Cardiac septum (tissue), 1 donor: Measurements from ENCODE around the gene NLGN3. TPM values are rescaled to one million over a fixed set of nuclear protein-coding genes. Genes with fewer than 3 reads are reported as not detected.

Experiments
- DNase-seq: peaks from one replicate; pipeline ENCODE4 v3.0.0-alpha.2; 2020; ENCODE audit warnings: low spot score
- intact Hi-C: fragments of 100-400 bp; cut with DNase I; formaldehyde crosslinking; loops from one replicate; pipeline ENCODE4 v1.14.0; 2022
- total RNA-seq: library from RNA; stranded (reverse); fragmentation: NEBNext Ultra II Directional; extraction: Animal tissue kit (Norgen Biotek cat#: 25700); gene quantifications from one replicate; pipeline ENCODE4 v1.2.1, GENCODE V29; 2021
- donor health status: DM: no; HTN: no; CAD: no.

Gene NLGN3
- total RNA-seq, 1 donor from 2014 or later = 0.67 TPM

GRCh38 chrX:71111921-71112431 lies 32.7 kb upstream of the NLGN3 start:
- intact Hi-C loops = no loop called here
- no peak for DNase-seq

GRCh38 chrX:71117358-71117757 lies 27.3 kb upstream of the NLGN3 start:
- no peak for DNase-seq
- intact Hi-C loops = no loop called here

- intact Hi-C loops = no loop called here
- DNase-seq = peak; percentile 92
Measured at GRCh38 chrX:71118032-71118984, 26.3 kb upstream of the NLGN3 start, which contains the start of gene MED12. MED12 (plus strand) TSS chrX:71118596; CDS start chrX:71118755, 159 bp downstream.

- DNase-seq = no peak
- intact Hi-C loops = no loop called here
Measured at GRCh38 chrX:71118985-71119535, 25.6 kb upstream of the NLGN3 start.

GRCh38 chrX:71128166-71128833 lies 16.3 kb upstream of the NLGN3 start:
- intact Hi-C loops = no loop called here
- no peak for DNase-seq

GRCh38 chrX:71128915-71129765 lies 15.5 kb upstream of the NLGN3 start:
- intact Hi-C loops = no loop called here
- peak; percentile 87 for DNase-seq

GRCh38 chrX:71131510-71131909 lies 13.1 kb upstream of the NLGN3 start:
- no peak for DNase-seq
- intact Hi-C loops = loop anchor here (5.0 kb wide), 1 partner anchor 34 kb away; the partner anchor contains the start of gene FOXO4

GRCh38 chrX:71140440-71140839 lies 4.2 kb upstream of the NLGN3 start:
- intact Hi-C loops = no loop called here
- no peak for DNase-seq

GRCh38 chrX:71143508-71143907 lies 1.1 kb upstream of the NLGN3 start:
- DNase-seq = no peak
- intact Hi-C loops = no loop called here

- intact Hi-C loops = no loop called here
- DNase-seq = no peak
Measured at GRCh38 chrX:71147496-71148277, 3.0 kb downstream of the NLGN3 start.

- intact Hi-C loops = no loop called here
- DNase-seq = no peak
Measured at GRCh38 chrX:71148278-71148663, 3.6 kb downstream of the NLGN3 start.

- no peak for DNase-seq
- intact Hi-C loops = no loop called here
Measured at GRCh38 chrX:71151366-71151765, 6.7 kb downstream of the NLGN3 start.

- no peak for DNase-seq
- intact Hi-C loops = no loop called here
Measured at GRCh38 chrX:71154196-71154595, 9.6 kb downstream of the NLGN3 start.

GRCh38 chrX:71154641-71155040 lies 10.0 kb downstream of the NLGN3 start:
- DNase-seq = no peak
- intact Hi-C loops = no loop called here

GRCh38 chrX:71158603-71159002 lies 14.0 kb downstream of the NLGN3 start:
- intact Hi-C loops = no loop called here
- DNase-seq = no peak

GRCh38 chrX:71159335-71159734 lies 14.7 kb downstream of the NLGN3 start:
- intact Hi-C loops = no loop called here
- no peak for DNase-seq

GRCh38 chrX:71160475-71160874 lies 15.8 kb downstream of the NLGN3 start:
- no peak for DNase-seq
- intact Hi-C loops = no loop called here

- intact Hi-C loops = no loop called here
- DNase-seq = no peak
Measured at GRCh38 chrX:71162981-71163380, 18.3 kb downstream of the NLGN3 start.

GRCh38 chrX:71164071-71164470 lies 19.4 kb downstream of the NLGN3 start:
- no peak for DNase-seq
- intact Hi-C loops = no loop called here
